Activated CD4-positive, alpha-beta T cell treated with anti-CD3 and anti-CD28 coated beads for 48 hours (primary cell): ENCODE results near the gene KHDC3L.
A peak's percentile ranks its signal among the peaks of the same experiment; 100 is the strongest.
"Not testable (repeated sequence)": the region's sequence is repeated elsewhere in the genome, so short reads cannot be mapped to it uniquely, and the experiment has no call there.

ENCODE experiments used
- DNase-seq: peaks from one replicate; pipeline ENCODE4 v3.0.0-alpha.2; 2020

The KHDC3L gene

GRCh38 chr6:73371984-73372383 is 9.5 kb downstream of the KHDC3L start:
- no peak for DNase-seq

GRCh38 chr6:73372516-73372915 is 10.1 kb downstream of the KHDC3L start:
- DNase-seq, result no peak

- DNase-seq, result no peak
Observed at GRCh38 chr6:73375216-73375615, 12.8 kb downstream of the KHDC3L start.

DNA sequence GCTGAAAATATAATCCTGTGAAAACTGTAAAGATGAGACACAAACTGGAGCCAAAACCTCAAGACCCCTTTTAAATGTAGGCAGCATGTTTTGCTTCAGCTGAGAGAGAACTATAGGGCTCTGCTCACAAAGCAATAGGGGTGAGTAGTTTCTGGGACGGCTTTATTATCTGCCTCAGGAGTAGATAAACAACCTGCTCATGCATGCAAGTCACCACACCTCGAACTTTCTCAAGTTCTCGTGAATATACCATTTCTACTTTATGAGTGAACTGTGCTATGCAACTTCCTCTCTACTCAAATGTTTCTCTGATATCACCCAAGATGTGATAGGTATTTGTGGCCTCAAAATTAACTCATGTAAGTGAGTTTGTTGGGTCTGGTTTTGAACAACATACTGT is 14.8 kb downstream of the KHDC3L start:
- DNase-seq, result no peak

- DNase-seq, result not testable (repeated sequence)
Observed at GRCh38 chr6:73381531-73381930, 19.1 kb downstream of the KHDC3L start.

DNA sequence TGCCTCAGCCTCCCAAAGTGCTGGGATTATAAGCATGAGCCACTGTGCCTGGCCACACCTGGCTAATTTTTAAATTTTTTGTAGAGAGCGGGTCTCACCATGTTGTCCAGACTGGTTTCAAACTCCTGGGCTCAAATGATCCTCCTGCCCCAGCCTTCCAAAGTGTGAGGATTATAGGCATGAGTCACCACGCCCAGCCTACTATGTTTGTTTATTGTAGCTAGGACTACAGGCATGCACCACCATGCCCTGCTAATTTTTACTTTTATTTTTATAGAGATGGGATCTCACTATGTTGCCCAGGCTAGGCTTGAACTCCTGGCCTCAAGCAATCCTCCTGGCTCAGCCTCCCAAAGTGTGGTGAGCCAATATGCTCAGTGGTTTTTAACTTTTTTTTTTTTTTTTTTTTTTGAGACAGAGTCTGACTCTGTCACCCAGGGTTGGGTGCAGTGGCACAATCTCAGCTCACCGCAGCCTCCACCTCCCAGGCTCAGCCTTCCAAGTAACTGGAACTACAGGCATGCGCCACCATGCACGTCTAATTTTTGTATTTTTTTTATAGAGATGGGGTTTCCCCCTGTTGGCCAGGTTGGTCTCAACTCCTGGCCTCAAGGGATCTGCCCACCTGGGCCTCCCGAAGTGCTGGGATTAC is 20.1 kb downstream of the KHDC3L start:
- no peak for DNase-seq

DNA sequence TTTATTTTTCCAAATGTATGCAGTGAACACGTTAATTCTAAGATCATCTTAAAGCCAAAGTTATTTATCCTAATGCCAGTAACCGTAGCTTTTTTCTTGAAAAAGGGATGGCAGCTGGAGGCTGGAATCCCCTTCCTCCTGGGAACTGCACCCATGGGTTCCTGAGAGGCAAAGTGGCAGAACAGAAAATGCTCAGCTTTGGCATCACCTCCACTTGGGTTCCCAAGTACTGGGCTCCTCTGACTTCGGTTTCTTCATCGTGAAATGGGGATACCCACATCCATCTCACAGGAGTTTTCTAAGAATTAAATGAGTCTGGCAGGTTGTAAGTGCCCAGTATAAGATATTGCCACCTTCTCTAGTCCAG is 26.0 kb downstream of the KHDC3L start:
- no peak for DNase-seq

- peak; percentile 64 for DNase-seq
Observed at GRCh38 chr6:73388800-73389512, 26.5 kb downstream of the KHDC3L start.

- no peak for DNase-seq
Observed at GRCh38 chr6:73389854-73390253, 27.4 kb downstream of the KHDC3L start.

DNA sequence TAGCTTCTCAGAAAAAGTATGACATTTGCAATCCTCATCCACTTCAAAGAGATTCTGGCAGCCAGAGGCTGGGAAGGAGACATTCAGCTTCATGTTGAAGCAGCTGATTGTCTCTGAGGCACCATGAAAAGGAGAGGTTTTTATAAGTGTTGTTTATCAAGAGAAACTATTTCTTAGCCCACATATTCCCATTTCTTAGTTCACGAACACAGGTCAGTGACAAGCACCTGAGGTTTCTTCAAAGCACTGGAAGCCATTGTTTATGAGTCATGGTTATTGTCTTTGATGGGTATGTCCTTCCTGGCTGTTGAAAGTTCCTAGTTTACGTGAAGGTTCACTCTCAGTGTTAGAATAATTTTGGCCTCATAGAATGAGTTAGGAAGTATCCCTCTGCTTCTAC is 29.2 kb downstream of the KHDC3L start:
- DNase-seq, result no peak

DNA sequence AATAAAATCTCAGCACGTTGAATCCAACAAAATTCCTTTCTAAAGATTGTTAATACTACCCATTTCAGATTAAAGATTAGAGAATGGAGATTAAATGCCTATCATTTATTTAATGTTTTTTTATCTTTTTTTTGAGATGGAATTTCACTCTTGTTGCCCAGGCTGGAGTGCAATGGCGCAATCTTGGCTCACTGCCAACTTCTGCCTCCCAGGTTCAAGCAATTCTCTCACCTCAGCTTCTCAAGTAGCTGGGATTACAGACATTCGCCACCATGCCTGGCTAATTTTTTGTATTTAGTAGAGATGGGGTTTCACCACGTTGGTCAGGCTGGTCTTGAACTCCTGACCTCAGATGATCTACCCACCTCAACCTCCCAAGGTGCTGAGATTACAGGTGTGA is 29.7 kb downstream of the KHDC3L start:
- not testable (repeated sequence) for DNase-seq

DNA sequence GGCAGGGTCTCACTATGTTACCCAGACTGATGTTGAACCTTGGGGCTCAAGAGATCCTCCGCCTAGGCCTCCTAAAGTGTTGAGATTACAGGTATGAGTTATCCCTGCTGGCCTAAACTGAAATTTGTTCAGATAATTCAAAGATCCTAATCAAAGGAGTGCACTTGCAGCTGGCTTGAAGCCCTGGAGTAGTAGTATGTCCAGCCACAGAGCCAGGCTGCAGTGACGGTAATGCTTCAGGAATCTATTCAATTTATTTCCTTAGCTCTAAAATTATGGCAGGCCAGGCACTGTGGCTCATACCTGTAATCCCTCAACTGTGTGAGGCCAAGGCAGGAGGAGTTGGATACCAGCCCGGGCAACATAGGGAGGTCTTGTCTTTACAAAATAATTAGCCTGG is 30.8 kb downstream of the KHDC3L start:
- no peak for DNase-seq

DNA sequence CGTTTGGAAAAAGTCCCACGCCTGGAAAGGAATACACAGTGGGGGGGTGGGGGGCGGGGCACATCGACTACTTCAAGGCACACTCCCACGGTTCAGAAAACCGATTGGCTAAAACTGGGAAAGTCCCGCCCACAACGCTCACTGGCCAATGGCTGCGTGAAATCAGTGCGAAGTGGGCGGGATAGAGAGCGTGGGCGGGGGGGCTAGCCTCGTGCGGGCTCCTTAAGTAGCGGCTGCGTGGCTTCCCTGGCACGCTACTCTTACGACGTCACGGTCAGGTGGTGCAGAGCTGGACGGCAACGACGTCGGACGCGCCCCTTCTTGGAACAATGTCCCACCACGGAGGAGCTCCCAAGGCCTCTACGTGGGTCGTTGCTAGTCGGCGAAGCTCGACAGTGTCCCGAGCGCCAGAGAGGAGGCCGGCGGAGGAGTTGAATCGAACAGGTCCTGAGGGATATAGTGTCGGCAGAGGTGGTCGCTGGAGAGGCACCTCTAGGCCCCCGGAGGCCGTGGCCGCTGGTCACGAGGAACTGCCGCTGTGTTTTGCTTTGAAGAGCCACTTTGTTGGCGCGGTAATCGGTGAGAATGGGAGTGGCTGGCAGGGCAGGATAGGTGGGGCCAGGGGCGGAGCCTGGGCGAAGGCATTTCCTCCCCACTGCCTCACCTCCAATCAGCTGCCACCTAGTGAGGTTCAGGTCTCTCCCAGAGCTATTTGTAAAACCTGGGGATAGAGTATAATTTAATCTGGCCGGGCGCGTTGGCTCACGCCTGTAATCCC is 32.3 kb downstream of the KHDC3L start, which contains the start of gene DDX43:
Gene DDX43, plus strand, starts transcription at position 252 of the 778 bp plus-strand sequence. Its CDS starts 78 bp downstream, at position 330.
- peak; percentile 62 for DNase-seq

- no peak for DNase-seq
Observed at GRCh38 chr6:73395875-73396274, 33.4 kb downstream of the KHDC3L start.

DNA sequence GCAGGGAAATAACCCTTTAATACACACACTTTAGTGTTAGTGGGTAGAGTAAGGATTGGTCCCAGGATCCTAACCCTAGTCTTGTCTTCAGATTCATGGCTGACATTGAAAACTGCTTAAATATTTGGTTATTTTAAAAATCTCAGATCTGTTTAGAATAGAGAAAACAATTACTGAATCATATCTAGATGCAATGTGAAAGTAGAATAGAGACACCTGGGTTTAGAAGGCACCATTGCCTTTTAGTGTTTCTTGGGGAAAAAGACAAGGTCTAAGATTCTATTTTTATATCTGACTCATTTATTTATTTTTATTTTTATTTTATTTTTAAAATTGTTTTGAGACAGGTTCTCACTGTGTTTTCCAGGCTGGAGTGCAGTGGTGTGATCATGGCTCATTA is 38.2 kb downstream of the KHDC3L start:
- no peak for DNase-seq

- DNase-seq, result no peak
Observed at GRCh38 chr6:73409395-73409794, 46.9 kb downstream of the KHDC3L start.

DNA sequence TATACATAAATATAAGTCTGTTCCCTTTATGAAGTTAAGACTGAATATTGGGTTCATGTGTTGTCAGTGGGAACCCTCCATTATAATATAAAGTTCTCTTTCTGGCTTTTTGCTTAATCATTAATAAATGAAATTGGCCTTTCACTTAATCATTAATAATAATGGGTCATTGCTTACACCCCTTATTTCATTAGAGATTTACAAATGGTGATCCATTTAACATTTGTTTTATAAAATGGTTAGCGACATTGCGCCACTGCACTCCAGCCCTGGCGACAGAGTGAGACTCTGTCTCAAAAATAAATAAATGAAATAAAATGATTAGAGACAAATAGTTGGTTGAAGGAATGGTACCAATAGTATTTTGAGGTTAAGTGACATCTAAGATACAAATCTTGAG is 50.6 kb downstream of the KHDC3L start:
- no peak for DNase-seq
